Vagina (tissue), 2 donors: ENCODE data around the gene EHBP1.

ENCODE experiments used
- CTCF ChIP-seq, 3 experiments: fragments of 450-650 bp in 2 of 3; fragments of 200-600 bp in 1 of 3; sonication (generic) in 1 of 3; IDR thresholded peaks; one replicate each; pipeline ENCODE4 v1.5.1; 2017 to 2019; ENCODE audit warnings: antibody characterized with exemption in 3 of 3, mild to moderate bottlenecking in 2 of 3, moderate library complexity in 2 of 3
- POLR2A ChIP-seq, 2 donors: fragments of 450-650 bp; IDR thresholded peaks; one replicate each; pipeline ENCODE4 v1.6.1; 2017; ENCODE audit warnings: antibody characterized with exemption in 2 of 2, mild to moderate bottlenecking in 2 of 2, moderate library complexity in 2 of 2

DNA sequence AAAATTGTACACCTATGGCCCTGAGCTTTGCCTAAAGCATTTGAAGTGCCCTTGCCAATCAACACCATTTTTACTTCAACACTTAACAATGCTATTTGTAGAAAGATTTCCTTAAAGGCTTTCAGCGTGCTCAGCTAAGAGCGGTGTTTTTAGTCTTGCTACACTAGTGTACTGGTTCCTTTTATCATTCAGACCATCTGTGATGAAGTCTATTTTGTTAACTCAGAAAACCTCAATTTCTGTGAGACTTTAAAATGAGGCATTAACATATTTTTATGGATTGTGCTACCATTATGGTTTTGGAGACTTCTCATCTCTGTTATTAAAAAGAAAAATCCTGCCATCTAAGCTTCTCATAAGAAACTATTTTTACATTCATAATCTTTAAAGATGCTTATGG is 46.6 kb upstream of the EHBP1 start:
- TF ChIP-seq CTCF (IDR thresholded peaks at IDR 0.05) (no peak), POLR2A (IDR thresholded peaks at IDR 0.05) (no peak)
